Suppressor macrophage treated with lipopolysaccharide for 1 hour (primary cell): ENCODE results near the gene FLOT1.

Experiments used
- DNase-seq, 3 donors: peaks; one replicate each; pipeline ENCODE4 v3.0.0-alpha.2; 2020 to 2022

Gene FLOT1

GRCh38 chr6:30691208-30691847 is 51.2 kb downstream of the FLOT1 start:
- DNase-seq: no peak

- peak; percentile 87 to 97 (median 93) for DNase-seq
Measured at GRCh38 chr6:30690403-30691207, 51.9 kb downstream of the FLOT1 start, which contains the start of gene NRM. Gene NRM, minus strand, starts transcription at chr6:30690984. Its CDS starts 10 bp downstream, at chr6:30690974.

GRCh38 chr6:30689985-30690384 is 52.5 kb downstream of the FLOT1 start:
- DNase-seq: no peak

DNA sequence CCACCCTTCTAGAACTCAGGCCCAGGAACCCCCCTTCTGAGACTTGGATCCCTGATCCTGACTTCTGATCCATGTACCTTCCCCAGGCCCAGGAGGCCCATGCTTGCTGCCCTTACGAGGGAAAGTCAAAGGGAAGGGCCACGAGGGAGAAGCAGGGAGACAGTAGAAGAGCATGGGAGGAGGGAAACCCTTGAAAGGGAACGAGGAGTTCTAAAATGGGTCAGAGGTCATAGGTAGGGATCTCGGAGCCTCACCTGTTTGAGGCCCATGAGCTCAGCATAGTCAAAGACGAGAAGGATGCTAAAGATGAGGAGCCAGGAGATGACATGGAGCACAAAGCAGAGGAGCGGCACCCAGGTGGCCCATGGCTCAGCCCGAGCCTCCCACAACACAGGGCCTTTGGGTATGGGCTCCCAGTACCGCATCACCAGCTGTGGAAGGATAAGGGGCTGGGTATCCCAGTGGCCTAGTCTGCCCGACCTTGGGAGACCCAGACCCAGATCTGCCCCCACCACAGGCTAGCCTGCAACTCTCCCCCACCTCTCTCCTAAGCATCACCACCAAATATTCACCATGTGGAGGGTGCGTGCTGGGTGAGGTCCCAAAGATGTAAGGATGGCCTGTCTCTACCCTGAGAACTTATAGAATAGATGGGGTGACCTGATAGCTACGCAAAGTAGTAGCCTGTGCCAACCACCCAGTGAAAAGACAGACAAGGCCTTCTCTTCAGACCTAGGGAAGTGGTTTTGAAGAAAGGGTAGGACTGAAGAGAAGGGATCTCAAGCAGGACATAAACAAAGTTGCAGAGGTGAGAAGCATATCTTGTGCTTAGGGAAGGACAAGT is 53.2 kb downstream of the FLOT1 start:
- DNase-seq: no peak

DNA sequence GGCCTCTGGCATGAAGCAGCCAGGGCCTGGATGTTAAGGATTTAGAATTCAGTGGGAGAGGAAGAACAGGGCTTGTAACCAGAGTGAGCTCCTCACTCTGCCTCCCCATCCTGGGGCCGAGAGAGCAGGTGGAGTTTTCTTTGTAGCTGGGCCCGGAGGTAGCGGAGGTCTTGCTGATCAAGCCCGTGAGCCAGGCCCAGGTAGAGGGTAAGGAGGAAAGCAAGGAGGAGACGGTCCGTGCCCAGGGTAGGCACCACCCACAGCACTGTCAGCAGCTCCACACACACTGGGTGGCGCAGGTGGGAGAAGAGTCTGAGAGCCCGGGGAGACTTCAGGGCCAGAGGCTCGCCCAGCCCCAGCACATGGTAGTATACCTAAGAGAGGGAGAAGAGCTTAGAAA is 53.9 kb downstream of the FLOT1 start:
- DNase-seq: no peak

DNA sequence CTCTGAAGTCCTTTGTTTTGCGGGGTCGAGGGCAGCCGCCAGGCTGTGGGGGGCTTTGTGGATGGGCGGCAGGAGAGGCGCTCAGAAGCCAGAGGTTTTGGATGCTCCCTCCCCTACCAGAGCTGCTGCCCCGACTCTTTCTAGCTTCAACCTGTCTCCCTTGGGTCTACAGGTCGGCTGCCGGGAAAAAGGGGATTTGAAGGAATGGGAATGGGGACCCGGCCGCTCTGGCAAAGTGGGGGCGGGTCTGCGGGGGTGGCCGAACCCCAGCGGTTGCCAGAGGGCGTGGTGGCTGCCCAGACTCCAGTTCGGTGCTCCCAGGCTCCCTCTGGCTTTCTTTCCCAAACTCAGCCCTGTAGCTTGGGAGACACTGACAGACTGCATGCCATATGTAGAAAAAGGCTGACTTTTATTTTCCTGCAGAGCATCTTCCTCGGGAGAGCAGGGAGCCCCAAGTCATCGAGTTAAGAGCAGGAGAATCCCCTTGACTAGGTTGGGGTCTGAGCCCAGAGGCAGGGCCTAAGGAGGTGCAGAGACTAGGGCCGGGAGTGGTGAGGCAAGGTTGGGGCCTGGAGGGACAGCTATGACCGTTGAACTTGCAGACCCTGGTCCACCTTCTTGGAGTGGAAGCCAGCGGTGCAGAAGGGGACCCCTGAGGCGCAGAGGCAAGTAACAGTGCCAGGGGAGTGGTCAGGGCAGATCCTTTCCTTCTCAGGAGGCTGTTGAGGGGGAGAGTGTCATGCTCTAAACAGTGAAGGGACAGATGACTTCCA is 54.6 kb downstream of the FLOT1 start:
- DNase-seq: peak in 1 of 3 donors; percentile 38

DNA sequence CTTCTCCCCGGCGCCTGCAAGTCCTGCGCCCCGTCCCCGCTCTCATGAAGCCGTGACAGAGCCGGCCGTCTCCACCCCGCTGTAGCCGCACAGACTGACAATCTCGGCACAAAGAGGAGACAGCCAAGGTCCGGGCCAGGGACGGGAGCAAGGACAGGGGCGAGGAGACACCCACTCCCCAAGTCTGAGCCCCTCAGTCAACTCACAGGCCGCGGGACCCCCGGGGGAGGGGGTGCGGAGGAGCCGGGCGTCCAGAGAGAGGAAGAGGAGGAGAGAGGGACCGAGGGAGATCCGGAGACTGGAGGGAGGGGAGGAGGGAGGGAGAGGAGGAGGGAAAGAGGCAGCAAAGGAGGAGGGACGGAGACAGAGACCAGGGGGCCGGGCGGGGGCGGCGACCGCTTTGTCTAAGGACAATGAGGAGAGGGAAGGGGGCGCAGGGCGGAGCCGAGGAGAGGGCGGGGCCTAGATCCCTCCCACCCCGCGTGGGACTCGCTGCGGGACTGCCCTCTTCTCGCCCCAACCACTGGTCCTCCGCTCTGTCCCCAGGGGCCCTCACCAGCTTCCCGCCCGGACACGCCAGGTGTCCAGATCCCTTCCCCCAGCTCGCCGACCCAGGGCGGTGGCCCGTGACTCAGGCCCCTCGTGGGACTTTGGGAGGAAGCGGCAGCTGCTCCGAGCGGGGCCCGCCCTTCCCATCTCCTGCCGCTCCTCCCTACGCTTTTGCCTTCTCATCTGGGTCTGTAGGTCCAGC is 55.4 kb downstream of the FLOT1 start:
- DNase-seq: peak; percentile 94 to 97 (median 94)

GRCh38 chr6:30686009-30686907 is 56.2 kb downstream of the FLOT1 start, which contains the start of gene PPP1R18:
Gene PPP1R18, minus strand, starts transcription at chr6:30686645. Its CDS starts 627 bp downstream, at chr6:30686018.
- DNase-seq: peak; percentile 83 to 96 (median 92)

GRCh38 chr6:30685157-30686008 is 57.1 kb downstream of the FLOT1 start:
- peak; percentile 47 to 54 (median 49) for DNase-seq

- peak; percentile 86 to 94 (median 88) for DNase-seq
Measured at GRCh38 chr6:30684386-30685156, 57.9 kb downstream of the FLOT1 start.

DNA sequence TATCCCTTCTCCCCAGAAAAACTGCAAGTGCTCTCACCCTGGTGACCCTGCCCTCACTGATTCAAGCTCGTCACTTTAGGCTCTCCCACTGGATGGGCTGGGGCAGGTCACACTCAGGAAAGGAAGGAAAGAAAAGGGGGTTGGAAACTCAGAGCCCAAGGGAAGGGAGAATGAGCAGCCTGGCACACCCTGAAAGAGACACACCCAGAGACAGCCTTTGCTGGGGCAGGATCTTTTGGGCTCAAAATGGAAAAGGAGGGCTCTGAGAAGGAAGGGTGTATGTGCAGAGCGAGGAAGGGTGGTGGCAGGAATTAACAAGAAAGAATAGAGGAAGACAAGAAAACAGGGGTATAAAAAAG is 58.5 kb downstream of the FLOT1 start:
- DNase-seq: peak in 1 of 3 donors; percentile 32

GRCh38 chr6:30683183-30683979 is 59.1 kb downstream of the FLOT1 start:
- DNase-seq: peak; percentile 91 to 95 (median 93)

DNA sequence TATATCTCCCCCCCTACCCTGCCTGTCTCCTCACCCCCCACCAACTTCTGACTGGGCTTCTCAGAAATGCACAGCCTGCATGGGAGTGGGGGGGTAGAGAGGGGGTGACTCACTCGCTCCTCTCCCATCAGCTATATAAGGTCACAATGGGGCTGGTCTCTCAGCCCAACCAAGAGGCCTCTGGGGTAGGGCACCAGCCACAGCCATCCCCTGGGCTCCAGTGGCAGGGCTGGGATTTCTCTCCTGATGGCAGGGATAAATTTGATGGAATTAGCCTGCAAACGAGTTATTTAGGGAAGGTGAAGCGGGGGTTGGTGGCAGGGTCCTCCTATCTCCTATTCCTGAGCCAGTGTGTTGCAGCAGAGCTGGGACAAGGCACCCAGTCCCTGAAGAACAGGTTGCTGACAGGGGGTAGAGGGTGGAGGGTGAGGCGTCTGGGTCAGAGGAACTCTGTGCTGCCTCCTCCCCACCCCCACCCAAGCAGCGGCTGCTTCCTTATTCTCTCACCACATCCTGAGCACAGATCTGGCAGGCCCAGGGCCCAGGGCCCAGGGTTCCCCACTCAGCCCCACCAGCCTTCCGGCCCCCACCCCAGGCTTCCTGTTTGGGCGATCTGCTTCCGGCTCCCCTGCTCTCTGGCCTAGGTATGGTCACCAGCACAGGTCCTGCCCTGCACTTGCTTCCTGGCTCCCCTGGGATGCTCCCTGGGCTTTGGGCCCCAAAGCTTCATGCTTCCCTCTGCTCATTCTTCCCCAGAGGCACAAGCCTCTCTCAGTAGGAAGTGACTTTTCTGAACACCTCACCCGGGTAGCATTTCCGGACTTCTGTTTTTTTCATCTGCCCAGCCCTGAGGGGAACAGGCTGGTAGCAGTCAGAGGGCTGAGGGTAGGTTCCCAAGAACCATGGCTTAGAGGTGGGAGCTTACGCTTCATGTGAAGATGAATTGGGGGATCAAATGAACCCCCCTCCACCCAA is 60.1 kb downstream of the FLOT1 start:
- peak; percentile 79 to 90 (median 83) for DNase-seq

- DNase-seq: no peak
Measured at GRCh38 chr6:30681766-30682142, 60.7 kb downstream of the FLOT1 start.

DNA sequence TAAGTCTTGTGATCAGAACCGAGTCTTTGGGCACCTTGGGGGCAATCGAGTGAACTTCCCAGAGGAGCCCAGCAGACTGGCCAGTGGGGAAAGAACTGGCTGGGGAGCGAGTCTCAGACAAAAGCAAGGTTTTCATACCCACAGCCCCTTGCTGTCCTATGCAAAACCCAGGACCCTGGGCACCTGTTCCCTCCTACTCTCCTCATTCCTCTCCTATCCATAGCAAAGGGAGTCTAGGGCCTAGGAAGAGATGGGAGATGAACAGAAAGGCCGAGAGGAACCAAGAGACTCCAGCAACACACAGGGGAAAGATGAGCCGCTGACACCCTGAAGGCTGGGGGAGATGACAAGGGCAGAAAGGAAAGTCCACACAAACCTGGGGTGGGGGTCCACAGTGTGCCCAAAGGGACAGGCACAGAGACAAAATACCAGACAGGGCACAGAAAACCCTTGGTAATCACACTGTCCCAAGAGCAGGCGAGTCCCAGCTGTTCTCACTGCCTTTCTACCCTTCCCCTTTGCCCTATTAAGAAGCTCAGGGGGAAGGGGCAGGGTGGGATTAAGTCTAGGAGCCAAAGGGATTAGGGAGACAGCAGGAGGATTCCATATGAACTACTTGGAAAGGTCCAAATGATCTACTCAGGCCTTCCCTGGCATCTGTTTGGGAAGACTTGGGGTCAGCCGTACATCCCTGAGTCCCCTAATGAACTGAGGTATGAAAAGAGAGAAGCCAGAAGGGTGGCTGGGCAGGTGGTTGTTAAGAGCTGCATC is 62.5 kb downstream of the FLOT1 start:
- no peak for DNase-seq
